H1 (cell line): ENCODE measurements around the gene ENPP7. TPM values are rescaled to one million over a fixed set of nuclear protein-coding genes. Genes with fewer than 3 reads are reported as not detected.

Source experiments
- CTCF ChIA-PET: fragments of 300-600 bp; sonication (Branson Sonifier 250); formaldehyde crosslinking; loops from one replicate; lab custom pipeline; 2021; ENCODE audit not compliant: partially characterized antibody; lab: Charles Lee
- POLR2A ChIA-PET: fragments of 300-600 bp; sonication (Branson Sonifier 250); formaldehyde crosslinking; loops from one replicate; lab custom pipeline; 2021; ENCODE audit warnings: inconsistent platforms; ENCODE audit not compliant: partially characterized antibody; lab: Charles Lee
- DNase-seq, 2 experiments: peaks; one replicate each; pipeline versions ENCODE4 v3.0.0 to v3.0.0-alpha.2; 2010 to 2022; ENCODE audit warnings: low spot score in 2 of 2, low read depth in 1 of 2, mixed read lengths in 1 of 2
- FAIRE-seq: peaks from 2 replicates; lab custom pipeline; 2011; peaks lifted over from hg19 to GRCh38; lab: Jason Lieb, UNC
- H2AFZ ChIP-seq: 2 replicates; pipeline ENCODE4 v1.8.1; 2012; ENCODE audit warnings: low read length, inconsistent platforms
- H2AK5ac ChIP-seq: 2 replicates; pipeline ENCODE4 v1.6.1; 2013; ENCODE audit warnings: low read depth, low read length
- H2BK120ac ChIP-seq: replicated peaks from 2 replicates; pipeline ENCODE3; 2013; ENCODE audit warnings: low read depth, low read length, inconsistent platforms
- H2BK12ac ChIP-seq: 2 replicates; pipeline ENCODE4 v1.6.1; 2013; ENCODE audit warnings: low read depth, low read length
- H2BK15ac ChIP-seq: 2 replicates; pipeline ENCODE4 v1.6.1; 2013; ENCODE audit warnings: low read length
- H2BK20ac ChIP-seq: 2 replicates; pipeline ENCODE4 v1.6.1; 2013; ENCODE audit warnings: low read length
- H2BK5ac ChIP-seq: 2 replicates; pipeline ENCODE4 v1.6.1; 2013; ENCODE audit warnings: low read depth, low read length
- H3K14ac ChIP-seq: 2 replicates; pipeline ENCODE4 v1.6.1; 2013; ENCODE audit warnings: inconsistent platforms; ENCODE audit not compliant: insufficient read length
- H3K18ac ChIP-seq: 2 replicates; pipeline ENCODE4 v1.6.1; 2013; ENCODE audit warnings: low read length; ENCODE audit errors: extremely low read depth
- H3K23ac ChIP-seq: 2 replicates; pipeline ENCODE4 v1.6.1; 2013; ENCODE audit warnings: inconsistent platforms; ENCODE audit not compliant: insufficient read length
- H3K23me2 ChIP-seq: 2 replicates; pipeline ENCODE4 v1.6.1; 2013; ENCODE audit warnings: low read depth, low read length
- H3K27ac ChIP-seq: 2 replicates; pipeline ENCODE4 v1.6.1; 2011; ENCODE audit warnings: low read depth, low read length, inconsistent platforms
- H3K27me3 ChIP-seq, 4 experiments: replicated peaks in 1 of 4; 1 replicate in 1 of 4; 2 replicates in 3 of 4; pipeline versions ENCODE4 v1.6.1 to v1.8.1; 2011 to 2013; ENCODE audit warnings: low read length in 3 of 4, mild to moderate bottlenecking in 3 of 4, inconsistent platforms in 2 of 4, mixed read lengths in 2 of 4, moderate library complexity in 1 of 4; ENCODE audit not compliant: control insufficient read depth in 3 of 4, insufficient read depth in 3 of 4; ENCODE audit errors: extremely low read depth in 1 of 4
- H3K36me3 ChIP-seq, 4 experiments: 2 replicates each; pipeline versions ENCODE4 v1.6.1 to v1.8.1; 2011 to 2013; ENCODE audit warnings: mild to moderate bottlenecking in 4 of 4, low read length in 3 of 4, moderate library complexity in 2 of 4, control low read depth in 1 of 4, inconsistent platforms in 1 of 4; ENCODE audit not compliant: insufficient read depth in 4 of 4, control insufficient read depth in 2 of 4
- H3K4ac ChIP-seq: replicated peaks from 2 replicates; pipeline ENCODE3; 2013; ENCODE audit warnings: low read length, low read depth, mixed read lengths, inconsistent platforms; ENCODE audit not compliant: insufficient read length
- H3K4me1 ChIP-seq, 4 experiments: replicated peaks in 1 of 4; 1 replicate in 1 of 4; 2 replicates in 3 of 4; pipeline versions ENCODE4 v1.6.1 to v1.8.1; 2011 to 2013; ENCODE audit warnings: low read length in 3 of 4, inconsistent platforms in 2 of 4, mixed read lengths in 1 of 4; ENCODE audit not compliant: insufficient read depth in 4 of 4, control insufficient read depth in 3 of 4
- H3K4me2 ChIP-seq, 2 experiments: 2 replicates each; pipeline versions ENCODE4 v1.6.1 to v1.8.1; 2011 to 2013; ENCODE audit warnings: low read depth in 2 of 2, low read length in 2 of 2, control low read depth in 1 of 2, inconsistent platforms in 1 of 2, mild to moderate bottlenecking in 1 of 2; ENCODE audit not compliant: insufficient read depth in 1 of 2
- H3K4me3 ChIP-seq, 4 experiments: fragments of 200-600, 300-600 bp in 1 of 4; sonication (generic), shearing (Covaris generic), sonication (Bioruptor Twin) in 1 of 4; 2 replicates each; pipeline versions ENCODE4 v1.5.1 to v1.8.1; 2011 to 2016; ENCODE audit warnings: low read length in 4 of 4, low read depth in 3 of 4, control low read depth in 2 of 4, inconsistent platforms in 2 of 4, mild to moderate bottlenecking in 2 of 4, mixed read lengths in 1 of 4, moderate library complexity in 1 of 4; ENCODE audit not compliant: insufficient read depth in 2 of 4; ENCODE audit errors: extremely low read depth in 1 of 4
- H3K56ac ChIP-seq: replicated peaks from 2 replicates; pipeline ENCODE3; 2013; ENCODE audit warnings: low read depth, mild to moderate bottlenecking, mixed read lengths, low read length, inconsistent platforms; ENCODE audit not compliant: insufficient read length
- H3K79me1 ChIP-seq: 2 replicates; pipeline ENCODE4 v1.6.1; 2013; ENCODE audit warnings: low read depth, low read length, control low read depth
- H3K79me2 ChIP-seq, 2 experiments: 2 replicates each; pipeline versions ENCODE4 v1.6.1 to v1.8.1; 2012 to 2013; ENCODE audit warnings: low read length in 2 of 2, mild to moderate bottlenecking in 2 of 2, inconsistent platforms in 1 of 2; ENCODE audit not compliant: insufficient read depth in 2 of 2, control insufficient read depth in 1 of 2
- H3K9ac ChIP-seq, 4 experiments: replicated peaks in 1 of 4; 1 replicate in 1 of 4; 2 replicates in 3 of 4; pipeline versions ENCODE4 v1.6.1 to v1.8.1; 2011 to 2013; ENCODE audit warnings: low read depth in 3 of 4, low read length in 3 of 4, control low read depth in 2 of 4, mild to moderate bottlenecking in 2 of 4, moderate library complexity in 2 of 4, inconsistent platforms in 1 of 4; ENCODE audit errors: extremely low read depth in 1 of 4
- H3K9me3 ChIP-seq, 2 experiments: 2 replicates each; pipeline versions ENCODE4 v1.6.1 to v1.8.1; 2012 to 2013; ENCODE audit warnings: mild to moderate bottlenecking in 2 of 2, moderate library complexity in 2 of 2, control low read depth in 1 of 2, inconsistent platforms in 1 of 2, low read depth in 1 of 2, low read length in 1 of 2, mixed read lengths in 1 of 2; ENCODE audit not compliant: insufficient read depth in 2 of 2
- H4K20me1 ChIP-seq, 2 experiments: replicated peaks in 1 of 2; 2 replicates each; pipeline versions ENCODE3 to v1.8.1; 2011 to 2013; ENCODE audit warnings: inconsistent platforms in 2 of 2, low read length in 2 of 2, mild to moderate bottlenecking in 1 of 2; ENCODE audit not compliant: insufficient read depth in 2 of 2, control insufficient read depth in 1 of 2
- H4K5ac ChIP-seq: 2 replicates; pipeline ENCODE4 v1.6.1; 2013; ENCODE audit warnings: low read length, low read depth, mixed read lengths, inconsistent platforms; ENCODE audit not compliant: insufficient read length
- H4K8ac ChIP-seq: 2 replicates; pipeline ENCODE4 v1.8.0; 2013; ENCODE audit warnings: mild to moderate bottlenecking, moderate library complexity, low read length, inconsistent platforms; ENCODE audit not compliant: insufficient read depth; ENCODE audit errors: extremely low read depth
- H4K91ac ChIP-seq: replicated peaks from 2 replicates; pipeline ENCODE3; 2013; ENCODE audit warnings: low read length, mixed read lengths, inconsistent platforms; ENCODE audit not compliant: insufficient read length
- ATF3 ChIP-seq: IDR thresholded peaks from 2 replicates; pipeline ENCODE4 v1.6.1; 2011; ENCODE audit warnings: low read depth, mild to moderate bottlenecking, low read length; ENCODE audit not compliant: insufficient read depth
- CBX8 ChIP-seq: fragments of 300-800, 300-1000 bp; sonication (generic); IDR thresholded peaks from 2 replicates; pipeline ENCODE4 v1.7.1; 2016; ENCODE audit warnings: low read depth, low read length, borderline replicate concordance
- RAD21 ChIP-seq, 2 experiments: IDR thresholded peaks in 1 of 2; conservative IDR thresholded peaks in 1 of 2; 2 replicates each; pipeline ENCODE4 v1.6.1; 2011; ENCODE audit warnings: low read depth in 2 of 2, low read length in 2 of 2, improper control_type of control experiment in 1 of 2, inconsistent platforms in 1 of 2, mild to moderate bottlenecking in 1 of 2, moderate library complexity in 1 of 2
- SAP30 ChIP-seq: fragments of 300-600 bp; sonication (generic); IDR thresholded peaks from 2 replicates; pipeline ENCODE4 v1.7.1; 2012; ENCODE audit warnings: low read length, moderate library complexity, mild to moderate bottlenecking, inconsistent platforms; ENCODE audit not compliant: insufficient read depth, insufficient replicate concordance
- SP1 ChIP-seq: IDR thresholded peaks from 2 replicates; pipeline ENCODE4 v1.6.1; 2011; ENCODE audit warnings: low read depth, low read length
- TAF1 ChIP-seq: IDR thresholded peaks from 2 replicates; pipeline ENCODE4 v1.6.1; 2011; ENCODE audit warnings: mild to moderate bottlenecking, low read depth, low read length
- WGBS, 2 experiments: shearing (Covaris generic) in 1 of 2; methylation state at CpG; one replicate each; pipeline versions ENCODE4 v1.1.6 to v1.1.7; 2013 to 2015; ENCODE audit warnings: low lambda C conversion rate in 2 of 2, mixed read lengths in 2 of 2, inconsistent platforms in 1 of 2, low coverage in 1 of 2, missing lambda C conversion rate in 1 of 2; ENCODE audit not compliant: insufficient replicate concordance in 2 of 2, insufficient coverage in 1 of 2, insufficient read length in 1 of 2; ENCODE audit errors: extremely low coverage in 1 of 2, missing lambda C conversion rate in 1 of 2; 5-methylcytosine and 5-hydroxymethylcytosine counted together
- polyA plus RNA-seq, 7 experiments: library from polyadenylated mRNA; depleted of rRNA in 3 of 7; stranded (reverse) in 5 of 7; unstranded in 2 of 7; fragments of >200 nt in 5 of 7; fragments of 200-250 nt in 2 of 7; gene quantifications; 1 replicate in 5 of 7; 2 replicates in 1 of 7; 4 replicates in 1 of 7; pipeline versions ENCODE4 v1.2.1 to v1.2.3, GENCODE V29; 2011 to 2013; ENCODE audit warnings: missing spikeins in 2 of 7, mixed read lengths in 2 of 7
- total RNA-seq: library from RNA; stranded (reverse); fragmentation: NEBNext Ultra II Directional; extraction: Animal tissue kit (Norgen Biotek cat#: 25700); gene quantifications from 2 replicates; pipeline ENCODE4 v1.2.1, GENCODE V29; 2021

ENPP7 gene
- total and polyA plus RNA-seq, 2 of the 8 experiments (the other 6 are each of a cell fraction or from before 2014, with no cell fraction given) = not detected

DNA sequence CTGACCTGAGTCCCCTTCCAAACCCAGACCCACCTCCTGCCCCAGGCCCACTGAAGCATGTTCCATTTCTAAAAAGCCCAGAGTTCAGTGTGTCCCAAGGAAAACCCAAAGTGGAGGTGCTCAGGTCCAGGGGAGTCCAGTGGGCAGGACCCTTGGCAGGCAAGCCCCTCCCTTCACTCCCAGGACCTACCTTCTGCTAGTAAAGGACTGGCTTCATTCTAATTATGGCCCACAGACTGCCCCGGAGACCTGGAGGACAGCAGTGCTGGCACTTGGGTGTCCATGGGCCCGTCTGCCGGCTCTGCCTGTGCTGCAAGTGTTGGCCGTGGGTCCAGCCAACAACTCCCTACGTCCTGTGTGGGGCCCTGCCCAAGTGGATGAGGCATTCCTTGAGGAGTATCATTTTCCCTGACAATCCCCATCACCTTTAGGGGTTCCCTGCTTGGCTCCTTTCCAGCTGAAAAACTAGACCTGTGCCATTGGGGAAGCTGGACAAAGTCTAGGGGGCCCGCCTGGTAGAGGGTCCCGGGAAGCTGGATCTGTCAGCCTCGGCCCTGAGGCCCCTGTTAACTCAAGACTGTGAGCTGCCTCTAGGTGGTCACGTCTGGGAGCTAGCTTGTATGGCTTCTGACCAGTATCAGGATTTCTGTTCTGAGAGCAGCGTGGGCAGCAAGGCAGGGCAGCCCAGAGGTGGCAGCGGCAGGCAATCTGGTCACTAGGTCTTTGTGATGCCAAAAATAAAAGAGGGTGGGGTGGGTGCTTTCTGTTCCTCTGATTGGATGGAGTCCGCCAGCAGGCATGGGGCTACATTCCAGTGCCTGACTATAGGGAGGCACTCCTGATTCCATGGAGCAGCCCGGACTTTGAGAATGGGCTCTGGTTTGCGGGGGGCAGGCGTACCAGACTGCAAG lies 55.4 kb downstream of the ENPP7 start:
- POLR2A ChIA-PET = interaction anchor here (0.8 to 3.1 kb wide), 16 partner anchors 10 to 206 kb away, joined by 3 to 33 read pairs (median 6); partner anchors contain the start of genes CBX2 and CBX8
- no peak overlapping the region for H4K8ac ChIP-seq
- no peak overlapping the region for H3K4ac ChIP-seq
- no peak overlapping the region for H2BK20ac ChIP-seq
- H3K79me2 ChIP-seq = peaks cover 0 to 7% of the 10 kb centered on the region in 2 experiments; a peak in 1 of 4 replicates
- TF ChIP-seq TAF1 = no peak
- no peak for TF ChIP-seq RAD21 (IDR thresholded peaks at IDR 0.05 in 1 of 2, conservative IDR thresholded peaks at IDR 0.05 in 1 of 2; ENCODE audit: low read depth in 2 of 2, low read length in 2 of 2)
- TF ChIP-seq ATF3 = no peak
- TF ChIP-seq SAP30 = no peak
- no peak for TF ChIP-seq SP1
- no peak for TF ChIP-seq CBX8
- H4K5ac ChIP-seq = no peak overlapping the region
- H3K36me3 ChIP-seq = peaks cover 20 to 47% (median 39%) of the 10 kb centered on the region in 4 experiments; a peak in 7 of 8 replicates
- no peak overlapping the region for H2BK12ac ChIP-seq
- no peak for DNase-seq
- H4K91ac ChIP-seq = no peak overlapping the region
- H2BK15ac ChIP-seq = no peak overlapping the region
- no peak overlapping the region for H3K27ac ChIP-seq
- no peak overlapping the region; the same call in 1 of the 2 replicates for H2BK5ac ChIP-seq
- FAIRE-seq = no peak
- peaks cover 20% of the 10 kb centered on the region for H3K79me1 ChIP-seq
- H2AFZ ChIP-seq = no peak overlapping the region
- no peak overlapping the region for H3K9ac ChIP-seq
- no peak overlapping the region for H2BK120ac ChIP-seq
- WGBS, 2 experiments = 87% methylated on average over 15 of the region's 15 CpGs; no CpG with 5 or more reads in 1 of the 2 experiments
- H3K4me1 ChIP-seq = peaks cover 3 to 30% (median 20%) of the 10 kb centered on the region in 4 experiments
- no peak overlapping the region for H3K4me3 ChIP-seq
- H3K56ac ChIP-seq = no peak overlapping the region
- no peak overlapping the region for H3K4me2 ChIP-seq
- H3K14ac ChIP-seq = no peak overlapping the region
- H3K27me3 ChIP-seq = peaks cover 12 to 31% (median 25%) of the 10 kb centered on the region in 4 experiments
- no peak overlapping the region for H2AK5ac ChIP-seq
- peaks cover 3% of the 10 kb centered on the region; the same call in 1 of the 2 replicates for H3K23me2 ChIP-seq
- CTCF ChIA-PET = interaction anchor here (0.8 to 3.7 kb wide), 16 partner anchors 9 to 184 kb away, joined by 3 to 21 read pairs (median 6); partner anchors contain the start of gene CBX2
- peaks cover 41 to 50% of the 10 kb centered on the region in 2 experiments for H4K20me1 ChIP-seq
- H3K18ac ChIP-seq = no peak overlapping the region
- no peak overlapping the region for H3K23ac ChIP-seq
- no peaks in the 10 kb centered on the region for H3K9me3 ChIP-seq
